SK-N-SH treated with all-trans-retinoic acid at 6 μM for 48 hours (cell line): Measurements from ENCODE around the gene MRC1.

Experiments used
- ATAC-seq: fragments of 200-7000 bp; cut with Tn5 transposase; 3 replicates; pipeline ENCODE4 v1.9.1; 2020; ENCODE audit warnings: mild to moderate bottlenecking, moderate library complexity
- ARNTL ChIP-seq: fragments of 450-650 bp; formaldehyde crosslinking; IDR thresholded peaks from 2 replicates; pipeline ENCODE4 v1.5.0; 2020; ENCODE audit warnings: low read depth, mild to moderate bottlenecking, moderate library complexity, borderline replicate concordance
- CSDC2 ChIP-seq: fragments of 250-450 bp; sonication (Bioruptor Pico); IDR thresholded peaks from 2 replicates; pipeline ENCODE4 v1.5.0; 2020; ENCODE audit warnings: mild to moderate bottlenecking, moderate library complexity
- ESRRG ChIP-seq: fragments of 250-450 bp; sonication (Bioruptor Pico); IDR thresholded peaks from 2 replicates; pipeline ENCODE4 v1.6.1; 2021; ENCODE audit warnings: mild to moderate bottlenecking
- GLIS3 ChIP-seq: fragments of 250-450 bp; sonication (Bioruptor Pico); IDR thresholded peaks from 2 replicates; pipeline ENCODE4 v1.5.0; 2020; ENCODE audit warnings: mild to moderate bottlenecking, moderate library complexity
- ISL1 ChIP-seq: fragments of 250-450 bp; sonication (Bioruptor Pico); IDR thresholded peaks from 2 replicates; pipeline ENCODE4 v2.1.2; 2022; ENCODE audit warnings: mild to moderate bottlenecking, moderate library complexity
- OSR1 ChIP-seq: fragments of 250-450 bp; sonication (Bioruptor Pico); IDR thresholded peaks from 2 replicates; pipeline ENCODE4 v1.8.0; 2022; ENCODE audit warnings: moderate library complexity, mild to moderate bottlenecking, inconsistent platforms
- PPARA ChIP-seq: fragments of 250-450 bp; sonication (Bioruptor Pico); IDR thresholded peaks from 2 replicates; pipeline ENCODE4 v1.5.0; 2020; ENCODE audit warnings: mild to moderate bottlenecking, borderline replicate concordance
- SNAI2 ChIP-seq: fragments of 250-450 bp; sonication (Bioruptor Pico); IDR thresholded peaks from 2 replicates; pipeline ENCODE4 v1.5.0; 2020; ENCODE audit warnings: mild to moderate bottlenecking, moderate library complexity
- TOX ChIP-seq: fragments of 250-450 bp; sonication (Bioruptor Pico); IDR thresholded peaks from 2 replicates; pipeline ENCODE4 v1.8.0; 2021; ENCODE audit warnings: mild to moderate bottlenecking, moderate library complexity, borderline replicate concordance
- ZC3H10 ChIP-seq: fragments of 250-450 bp; sonication (Bioruptor Pico); IDR thresholded peaks from 2 replicates; pipeline ENCODE4 v1.5.1; 2021; ENCODE audit warnings: mild to moderate bottlenecking, moderate library complexity
- ZFP3 ChIP-seq: fragments of 250-450 bp; sonication (Bioruptor Pico); IDR thresholded peaks from 2 replicates; pipeline ENCODE4 v1.5.0; 2020; ENCODE audit warnings: mild to moderate bottlenecking, moderate library complexity
- ZFP30 ChIP-seq: fragments of 450-650 bp; formaldehyde crosslinking; IDR thresholded peaks from 2 replicates; pipeline ENCODE4 v1.5.0; 2022; ENCODE audit warnings: mild to moderate bottlenecking, moderate library complexity
- ZNF565 ChIP-seq: fragments of 450-650 bp; formaldehyde crosslinking; conservative IDR thresholded peaks from 2 replicates; pipeline ENCODE4 v1.5.0; 2020; ENCODE audit warnings: low read depth, mild to moderate bottlenecking, moderate library complexity
- ZNF70 ChIP-seq: fragments of 450-650 bp; formaldehyde crosslinking; IDR thresholded peaks from 2 replicates; pipeline ENCODE4 v1.5.0; 2020; ENCODE audit warnings: mild to moderate bottlenecking, moderate library complexity
- ZNF8 ChIP-seq: fragments of 450-650 bp; formaldehyde crosslinking; IDR thresholded peaks from 2 replicates; pipeline ENCODE4 v1.5.0; 2020; ENCODE audit warnings: mild to moderate bottlenecking, moderate library complexity
- TF ChIP-seq, protein P1 (sequence below): fragments of 250-450 bp; sonication (Bioruptor Pico); IDR thresholded peaks from 2 replicates; pipeline ENCODE4 v1.8.0; 2021; ENCODE audit warnings: low read depth, mild to moderate bottlenecking, moderate library complexity, borderline replicate concordance
- TF ChIP-seq, protein P2 (sequence below): fragments of 250-450 bp; sonication (Bioruptor Pico); IDR thresholded peaks from 2 replicates; pipeline ENCODE4 v1.5.0; 2020; ENCODE audit warnings: mild to moderate bottlenecking, moderate library complexity
- TF ChIP-seq, protein P3 (sequence below): fragments of 250-450 bp; sonication (Bioruptor Pico); IDR thresholded peaks from 2 replicates; pipeline ENCODE4 v1.5.1; 2021; ENCODE audit warnings: mild to moderate bottlenecking, moderate library complexity

The MRC1 gene

DNA sequence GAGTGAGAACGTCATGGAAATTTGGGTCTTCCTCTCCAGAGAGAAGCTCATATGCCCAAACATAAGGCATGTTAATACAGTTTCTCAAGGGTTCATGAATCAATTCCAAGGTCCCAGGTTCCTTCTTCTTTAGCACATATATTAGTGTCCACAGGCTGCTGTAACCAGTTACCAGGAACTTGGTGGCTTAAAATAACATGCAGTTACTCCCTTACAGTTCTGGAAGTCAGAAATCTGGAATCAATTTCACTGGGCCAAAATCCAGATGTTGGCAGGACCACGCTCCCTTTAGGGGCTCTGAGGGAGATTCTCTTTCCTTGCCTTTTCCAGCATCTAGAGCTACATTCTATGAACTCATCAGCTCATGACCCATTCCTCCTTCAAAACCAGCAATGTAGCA is 64.8 kb downstream of the MRC1 start:
- no peak for TF ChIP-seq ZFP30 (CRISPR knock-in tag)
- TF ChIP-seq ZNF8 (CRISPR knock-in tag): no peak
- TF ChIP-seq PPARA: no peak
- TF ChIP-seq ISL1 (CRISPR knock-in tag): no peak
- ATAC-seq: no peak

DNA sequence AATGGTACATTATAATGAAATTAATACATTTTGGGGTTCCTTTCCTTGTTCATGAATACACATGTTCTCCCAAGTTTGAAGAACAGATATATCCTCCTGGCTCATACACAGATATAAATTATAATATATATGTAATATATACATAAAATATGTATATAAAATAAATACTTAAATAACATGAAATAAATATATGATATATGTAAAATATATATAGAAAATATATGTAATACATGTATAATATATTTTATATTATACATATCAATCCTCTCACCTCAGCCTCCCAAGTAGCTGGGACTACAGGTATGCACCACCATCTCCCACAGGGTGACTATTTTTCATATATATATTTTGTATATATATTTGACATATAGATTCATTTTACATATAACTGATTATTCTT is 68.0 kb downstream of the MRC1 start:
- ATAC-seq: no peak
- TF ChIP-seq SNAI2 (CRISPR knock-in tag): no peak
- TF ChIP-seq OSR1: no peak
- TF ChIP-seq, protein P1, sequence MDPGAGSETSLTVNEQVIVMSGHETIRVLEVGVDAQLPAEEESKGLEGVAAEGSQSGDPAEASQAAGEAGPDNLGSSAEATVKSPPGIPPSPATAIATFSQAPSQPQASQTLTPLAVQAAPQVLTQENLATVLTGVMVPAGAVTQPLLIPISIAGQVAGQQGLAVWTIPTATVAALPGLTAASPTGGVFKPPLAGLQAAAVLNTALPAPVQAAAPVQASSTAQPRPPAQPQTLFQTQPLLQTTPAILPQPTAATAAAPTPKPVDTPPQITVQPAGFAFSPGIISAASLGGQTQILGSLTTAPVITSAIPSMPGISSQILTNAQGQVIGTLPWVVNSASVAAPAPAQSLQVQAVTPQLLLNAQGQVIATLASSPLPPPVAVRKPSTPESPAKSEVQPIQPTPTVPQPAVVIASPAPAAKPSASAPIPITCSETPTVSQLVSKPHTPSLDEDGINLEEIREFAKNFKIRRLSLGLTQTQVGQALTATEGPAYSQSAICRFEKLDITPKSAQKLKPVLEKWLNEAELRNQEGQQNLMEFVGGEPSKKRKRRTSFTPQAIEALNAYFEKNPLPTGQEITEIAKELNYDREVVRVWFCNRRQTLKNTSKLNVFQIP: no peak
- TF ChIP-seq ZC3H10 (CRISPR knock-in tag): no peak
- TF ChIP-seq ARNTL: no peak
- no peak for TF ChIP-seq PPARA

DNA sequence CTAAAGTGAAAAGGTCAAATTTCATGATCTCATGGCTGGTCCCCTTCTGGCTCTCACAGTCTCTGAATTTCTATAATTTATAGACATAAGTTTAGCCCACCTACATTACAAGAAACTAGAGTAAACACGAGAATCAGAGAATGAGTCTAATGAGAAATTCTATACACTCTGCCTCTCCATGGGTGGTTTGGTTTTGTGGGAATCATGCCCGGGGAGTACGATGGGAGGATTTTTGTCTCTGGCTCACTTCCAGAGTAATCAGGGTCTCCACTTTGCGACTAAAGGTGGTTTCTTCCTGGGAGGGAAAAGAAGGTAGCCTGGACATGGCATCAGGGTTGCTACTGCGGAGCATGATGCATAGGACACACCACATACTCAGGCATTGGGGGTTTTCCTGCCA is 69.7 kb downstream of the MRC1 start:
- no peak for ATAC-seq
- TF ChIP-seq GLIS3: no peak
- no peak for TF ChIP-seq CSDC2 (CRISPR knock-in tag)
- no peak for TF ChIP-seq ARNTL
- TF ChIP-seq ISL1 (CRISPR knock-in tag): no peak
- no peak for TF ChIP-seq ZNF565
- no peak for TF ChIP-seq ESRRG (CRISPR knock-in tag)
- TF ChIP-seq, protein P2, sequence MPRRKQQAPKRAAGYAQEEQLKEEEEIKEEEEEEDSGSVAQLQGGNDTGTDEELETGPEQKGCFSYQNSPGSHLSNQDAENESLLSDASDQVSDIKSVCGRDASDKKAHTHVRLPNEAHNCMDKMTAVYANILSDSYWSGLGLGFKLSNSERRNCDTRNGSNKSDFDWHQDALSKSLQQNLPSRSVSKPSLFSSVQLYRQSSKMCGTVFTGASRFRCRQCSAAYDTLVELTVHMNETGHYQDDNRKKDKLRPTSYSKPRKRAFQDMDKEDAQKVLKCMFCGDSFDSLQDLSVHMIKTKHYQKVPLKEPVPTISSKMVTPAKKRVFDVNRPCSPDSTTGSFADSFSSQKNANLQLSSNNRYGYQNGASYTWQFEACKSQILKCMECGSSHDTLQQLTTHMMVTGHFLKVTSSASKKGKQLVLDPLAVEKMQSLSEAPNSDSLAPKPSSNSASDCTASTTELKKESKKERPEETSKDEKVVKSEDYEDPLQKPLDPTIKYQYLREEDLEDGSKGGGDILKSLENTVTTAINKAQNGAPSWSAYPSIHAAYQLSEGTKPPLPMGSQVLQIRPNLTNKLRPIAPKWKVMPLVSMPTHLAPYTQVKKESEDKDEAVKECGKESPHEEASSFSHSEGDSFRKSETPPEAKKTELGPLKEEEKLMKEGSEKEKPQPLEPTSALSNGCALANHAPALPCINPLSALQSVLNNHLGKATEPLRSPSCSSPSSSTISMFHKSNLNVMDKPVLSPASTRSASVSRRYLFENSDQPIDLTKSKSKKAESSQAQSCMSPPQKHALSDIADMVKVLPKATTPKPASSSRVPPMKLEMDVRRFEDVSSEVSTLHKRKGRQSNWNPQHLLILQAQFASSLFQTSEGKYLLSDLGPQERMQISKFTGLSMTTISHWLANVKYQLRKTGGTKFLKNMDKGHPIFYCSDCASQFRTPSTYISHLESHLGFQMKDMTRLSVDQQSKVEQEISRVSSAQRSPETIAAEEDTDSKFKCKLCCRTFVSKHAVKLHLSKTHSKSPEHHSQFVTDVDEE (CRISPR knock-in tag): no peak
- TF ChIP-seq TOX: no peak
- no peak for TF ChIP-seq ZFP3
- TF ChIP-seq, protein P1: no peak
- no peak for TF ChIP-seq ZNF70 (CRISPR knock-in tag)
- no peak for TF ChIP-seq PPARA
- TF ChIP-seq, protein P3, sequence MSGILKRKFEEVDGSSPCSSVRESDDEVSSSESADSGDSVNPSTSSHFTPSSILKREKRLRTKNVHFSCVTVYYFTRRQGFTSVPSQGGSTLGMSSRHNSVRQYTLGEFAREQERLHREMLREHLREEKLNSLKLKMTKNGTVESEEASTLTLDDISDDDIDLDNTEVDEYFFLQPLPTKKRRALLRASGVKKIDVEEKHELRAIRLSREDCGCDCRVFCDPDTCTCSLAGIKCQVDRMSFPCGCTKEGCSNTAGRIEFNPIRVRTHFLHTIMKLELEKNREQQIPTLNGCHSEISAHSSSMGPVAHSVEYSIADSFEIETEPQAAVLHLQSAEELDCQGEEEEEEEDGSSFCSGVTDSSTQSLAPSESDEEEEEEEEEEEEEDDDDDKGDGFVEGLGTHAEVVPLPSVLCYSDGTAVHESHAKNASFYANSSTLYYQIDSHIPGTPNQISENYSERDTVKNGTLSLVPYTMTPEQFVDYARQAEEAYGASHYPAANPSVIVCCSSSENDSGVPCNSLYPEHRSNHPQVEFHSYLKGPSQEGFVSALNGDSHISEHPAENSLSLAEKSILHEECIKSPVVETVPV (CRISPR knock-in tag): no peak

DNA sequence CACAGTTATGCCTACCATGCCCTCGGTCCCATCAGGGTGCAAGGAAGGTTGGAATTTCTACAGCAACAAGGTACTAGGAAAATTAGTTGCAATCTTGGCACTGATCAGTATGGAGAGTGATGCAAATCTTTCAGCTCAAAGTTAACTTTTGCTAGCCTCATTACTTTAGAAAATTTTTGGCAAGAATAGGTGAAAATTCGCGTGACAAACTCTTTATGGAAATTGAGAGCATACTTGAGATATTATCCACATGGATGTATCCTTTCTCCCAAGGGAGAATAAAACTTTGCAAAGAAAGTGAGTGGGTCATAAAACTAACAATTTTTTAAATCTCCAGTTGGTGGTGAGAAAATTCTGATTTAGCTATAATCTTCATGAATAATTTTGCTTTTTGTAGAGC is 71.5 kb downstream of the MRC1 start:
- no peak for ATAC-seq

More for the DNA sequence above, 71.5 kb downstream of the MRC1 start:
- TF ChIP-seq ZNF565: no peak
- TF ChIP-seq ZFP3: no peak
- TF ChIP-seq ESRRG (CRISPR knock-in tag): no peak
- TF ChIP-seq, protein P2 (CRISPR knock-in tag): no peak
- TF ChIP-seq, all 23 proteins: peak for 0
